OCI-LY7 (cell line): ENCODE results near the gene ZNF135. TPM values are rescaled to one million over a fixed set of nuclear protein-coding genes. Genes with fewer than 3 reads are reported as not detected.

Source experiments
- BruUV-seq: library from RNA; stranded (reverse); fragments of 400-500 nt; replicated peaks from 2 replicates; lab custom pipeline; 2021; lab: Mats Ljungman, UMichigan
- CTCF ChIA-PET: fragments of 300-600 bp; sonication (Branson Sonifier 250); formaldehyde crosslinking; loops from one replicate; lab custom pipeline; 2022; ENCODE audit warnings: antibody characterized with exemption; ENCODE audit not compliant: unreplicated experiment; lab: Charles Lee
- POLR2A ChIA-PET: fragments of 300-600 bp; sonication (Branson Sonifier 250); formaldehyde crosslinking; loops from one replicate; lab custom pipeline; 2022; ENCODE audit warnings: antibody characterized with exemption; lab: Charles Lee
- DNase-seq: peaks from one replicate; pipeline ENCODE4 v3.0.0-alpha.2; 2015; ENCODE audit warnings: low spot score
- H2AFZ ChIP-seq: fragments of 200-600 bp; sonication (generic), shearing (Covaris generic); 2 replicates; pipeline ENCODE4 v1.6.1; 2014; ENCODE audit warnings: mild to moderate bottlenecking, antibody characterized with exemption, low read length, moderate library complexity
- H3K27ac ChIP-seq: fragments of 200-600 bp; sonication (generic); 2 replicates; pipeline ENCODE4 v1.5.1; 2014; ENCODE audit warnings: mixed run types, low read depth, mild to moderate bottlenecking, moderate library complexity, low read length, inconsistent platforms; ENCODE audit not compliant: poor library complexity, severe bottlenecking
- H3K36me3 ChIP-seq: fragments of 200-600 bp; sonication (generic); 2 replicates; pipeline ENCODE4 v1.6.1; 2014; ENCODE audit warnings: mild to moderate bottlenecking, antibody characterized with exemption, low read length, moderate library complexity, mixed read lengths; ENCODE audit not compliant: insufficient read depth
- H3K4me1 ChIP-seq: fragments of 200-600 bp; sonication (generic); 2 replicates; pipeline ENCODE4 v1.5.1; 2014; ENCODE audit warnings: mild to moderate bottlenecking, low read length; ENCODE audit not compliant: insufficient read depth, poor library complexity, severe bottlenecking
- H3K4me2 ChIP-seq: fragments of 200-600 bp; sonication (generic); 2 replicates; pipeline ENCODE4 v1.6.1; 2014; ENCODE audit warnings: mild to moderate bottlenecking, low read length
- H3K4me3 ChIP-seq: fragments of 200-600 bp; sonication (generic); 2 replicates; pipeline ENCODE4 v1.5.1; 2014; ENCODE audit warnings: mild to moderate bottlenecking, low read depth, low read length; ENCODE audit not compliant: poor library complexity, severe bottlenecking
- H3K79me2 ChIP-seq: fragments of 200-600 bp; sonication (generic); 2 replicates; pipeline ENCODE4 v1.6.1; 2016; ENCODE audit warnings: low read depth, mild to moderate bottlenecking, low read length, moderate library complexity, mixed read lengths; ENCODE audit not compliant: insufficient read depth
- H3K9me2 ChIP-seq: fragments of 200-600 bp; sonication (generic); 2 replicates; pipeline ENCODE4 v1.6.1; 2016; ENCODE audit warnings: mild to moderate bottlenecking, low read length, mixed read lengths; ENCODE audit not compliant: insufficient read depth
- H3K9me3 ChIP-seq: fragments of 200-600 bp; sonication (generic); 2 replicates; pipeline ENCODE4 v1.6.1; 2014; ENCODE audit warnings: mild to moderate bottlenecking, mixed run types, low read length, mixed read lengths
- H4K20me1 ChIP-seq: fragments of 200-600 bp; sonication (generic); 2 replicates; pipeline ENCODE4 v1.6.1; 2014; ENCODE audit warnings: mild to moderate bottlenecking, antibody characterized with exemption, low read length, moderate library complexity, mixed read lengths; ENCODE audit not compliant: insufficient read depth
- EZH2phosphoT487 ChIP-seq: fragments of 200-600 bp; sonication (generic); IDR thresholded peaks from 2 replicates; pipeline ENCODE4 v1.6.1; 2018; ENCODE audit warnings: low read depth, borderline replicate concordance, mild to moderate bottlenecking, mixed run types, antibody characterized with exemption, low read length, moderate library complexity, mixed read lengths
- intact Hi-C: fragments of 100-400 bp; cut with micrococcal nuclease; formaldehyde crosslinking; loops from one replicate; pipeline ENCODE4 v1.10.0; 2022; ENCODE audit not compliant: unreplicated experiment
- total RNA-seq, 2 experiments: library from RNA; depleted of rRNA in 1 of 2; stranded (reverse); fragments of >200 nt in 1 of 2; shearing (Covaris generic) in 1 of 2; gene quantifications; 2 replicates each; pipeline ENCODE4 v1.2.3, GENCODE V29; 2014 to 2022
- TF ChIP-seq, protein P1 (sequence below): fragments of 200-600 bp; sonication (generic); conservative IDR thresholded peaks from 2 replicates; pipeline ENCODE4 v1.5.1; 2014; ENCODE audit warnings: mild to moderate bottlenecking, antibody characterized with exemption, low read length, moderate library complexity, mixed read lengths

The ZNF135 gene
- total RNA-seq, 2 experiments from 2014 or later: not detected

DNA sequence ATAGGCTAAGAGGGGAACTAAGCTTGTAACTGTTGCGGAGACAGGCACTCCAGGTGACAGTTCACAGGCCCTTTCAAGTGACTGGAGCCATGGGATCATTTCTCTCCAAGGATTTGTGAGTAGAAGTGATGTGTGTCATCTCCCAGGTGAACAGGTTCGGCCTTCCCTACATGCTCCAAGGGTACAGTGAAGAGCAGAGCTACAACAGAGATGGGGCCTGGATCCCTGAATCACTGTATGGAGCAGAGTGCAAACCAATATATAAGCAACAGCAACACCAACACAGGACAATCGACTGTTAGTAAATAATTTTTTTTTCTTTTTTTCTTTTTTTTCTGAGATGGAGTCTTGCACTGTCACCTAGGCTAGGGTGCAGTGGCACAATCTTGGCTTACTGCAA is 23.9 kb downstream of the ZNF135 start:
- Histone ChIP-seq H3K4me1 (no peaks in the 10 kb centered on the region), H3K36me3 (no peaks in the 10 kb centered on the region), H3K4me3 (no peak overlapping the region), H2AFZ (no peak overlapping the region), H3K4me2 (no peak overlapping the region), H3K27ac (no peak overlapping the region), H3K9me3 (peaks cover 7% of the 10 kb centered on the region; the same call in 1 of the 2 replicates), H3K9me2 (no peaks in the 10 kb centered on the region), H3K79me2 (no peaks in the 10 kb centered on the region), H4K20me1 (no peaks in the 10 kb centered on the region)
- ChIA-PET CTCF (no interaction called here), POLR2A (no interaction called here)
- no TSS peak for BruUV-seq
- TF ChIP-seq, protein P1, sequence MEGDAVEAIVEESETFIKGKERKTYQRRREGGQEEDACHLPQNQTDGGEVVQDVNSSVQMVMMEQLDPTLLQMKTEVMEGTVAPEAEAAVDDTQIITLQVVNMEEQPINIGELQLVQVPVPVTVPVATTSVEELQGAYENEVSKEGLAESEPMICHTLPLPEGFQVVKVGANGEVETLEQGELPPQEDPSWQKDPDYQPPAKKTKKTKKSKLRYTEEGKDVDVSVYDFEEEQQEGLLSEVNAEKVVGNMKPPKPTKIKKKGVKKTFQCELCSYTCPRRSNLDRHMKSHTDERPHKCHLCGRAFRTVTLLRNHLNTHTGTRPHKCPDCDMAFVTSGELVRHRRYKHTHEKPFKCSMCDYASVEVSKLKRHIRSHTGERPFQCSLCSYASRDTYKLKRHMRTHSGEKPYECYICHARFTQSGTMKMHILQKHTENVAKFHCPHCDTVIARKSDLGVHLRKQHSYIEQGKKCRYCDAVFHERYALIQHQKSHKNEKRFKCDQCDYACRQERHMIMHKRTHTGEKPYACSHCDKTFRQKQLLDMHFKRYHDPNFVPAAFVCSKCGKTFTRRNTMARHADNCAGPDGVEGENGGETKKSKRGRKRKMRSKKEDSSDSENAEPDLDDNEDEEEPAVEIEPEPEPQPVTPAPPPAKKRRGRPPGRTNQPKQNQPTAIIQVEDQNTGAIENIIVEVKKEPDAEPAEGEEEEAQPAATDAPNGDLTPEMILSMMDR: no peak
- no peak for TF ChIP-seq EZH2phosphoT487
- DNase-seq: no peak
- intact Hi-C loops: no loop called here

DNA sequence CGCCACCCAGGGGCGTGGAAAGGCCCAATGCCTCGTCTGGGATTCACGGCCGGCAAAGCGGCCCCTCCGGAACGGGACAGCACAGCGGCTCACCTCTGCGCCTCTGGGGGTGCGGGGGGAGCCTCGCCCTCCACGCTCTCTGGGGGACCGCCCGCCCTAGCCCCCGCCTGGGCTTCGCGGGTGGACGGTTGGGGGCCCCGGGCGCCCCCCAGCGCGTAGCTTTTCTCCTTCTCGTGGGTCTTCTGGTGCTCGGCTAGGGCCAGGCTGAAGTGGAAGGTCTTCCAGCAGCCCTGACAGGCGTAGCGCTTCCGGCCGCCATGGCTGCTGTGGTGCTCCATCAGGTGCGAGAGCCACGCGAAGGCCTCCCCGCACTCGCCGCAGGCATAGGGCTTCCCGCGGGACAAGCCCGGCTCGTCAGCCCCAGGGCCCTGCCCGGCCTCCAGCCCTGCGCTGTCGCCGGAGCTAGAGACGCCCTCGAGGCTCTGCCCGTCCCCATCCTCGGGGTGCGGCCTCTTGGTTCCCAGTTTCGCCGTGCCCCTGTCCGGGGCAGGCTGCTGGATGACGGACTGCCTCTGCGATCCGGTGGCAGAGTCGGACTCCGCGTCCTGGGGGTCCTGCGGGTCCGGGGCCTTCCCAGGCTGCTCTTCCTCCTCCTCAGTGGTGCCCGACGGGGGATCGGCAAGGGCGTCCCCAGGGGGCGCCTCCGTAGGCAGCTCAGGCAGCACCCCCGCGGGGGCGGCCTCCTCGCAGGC is 25.7 kb downstream of the ZNF135 start:
- DNase-seq: no peak
- CTCF ChIA-PET: no interaction called here
- Histone ChIP-seq H2AFZ (no peak overlapping the region), H3K9me3 (peaks cover 7% of the 10 kb centered on the region; the same call in 1 of the 2 replicates), H3K9me2 (no peaks in the 10 kb centered on the region), H3K4me3 (no peak overlapping the region), H3K36me3 (no peaks in the 10 kb centered on the region), H3K4me2 (no peak overlapping the region), H3K27ac (no peak overlapping the region), H3K4me1 (no peaks in the 10 kb centered on the region), H4K20me1 (no peaks in the 10 kb centered on the region), H3K79me2 (no peaks in the 10 kb centered on the region)
- POLR2A ChIA-PET: no interaction called here
- intact Hi-C loops: no loop called here
- TF ChIP-seq, protein P1: no peak
- TF ChIP-seq EZH2phosphoT487: no peak
- BruUV-seq: no TSS peak

DNA sequence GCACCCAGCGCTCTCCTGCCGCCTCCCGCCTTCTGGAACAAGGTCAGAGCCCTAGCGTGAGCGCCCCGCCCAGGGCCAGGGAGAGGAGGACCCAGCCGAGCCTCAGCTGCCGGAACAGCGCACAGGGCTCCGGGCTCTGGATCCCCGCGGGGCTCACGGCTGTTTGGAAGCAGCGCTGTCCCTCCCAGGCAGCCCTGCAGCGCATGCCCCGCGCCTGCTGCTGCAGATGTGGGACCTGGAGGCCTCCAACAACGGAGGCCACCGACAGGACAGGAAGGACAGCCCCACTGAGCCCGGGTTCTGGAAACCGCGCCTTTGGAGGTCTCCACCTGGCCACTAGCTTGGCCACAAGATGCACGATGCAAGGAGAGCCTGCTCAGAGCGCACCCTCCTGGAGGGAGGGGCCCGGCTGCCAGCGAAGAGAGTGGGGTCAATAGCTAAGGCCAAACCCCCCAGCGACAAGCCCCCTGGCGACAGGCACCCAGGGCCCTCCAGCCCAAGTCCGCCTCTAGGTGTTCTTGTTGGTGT is 26.3 kb downstream of the ZNF135 start:
- ChIA-PET POLR2A (no interaction called here), CTCF (no interaction called here)
- no peaks in the 10 kb centered on the region for H3K4me1 ChIP-seq
- no TSS peak for BruUV-seq
- TF ChIP-seq EZH2phosphoT487: no peak
- TF ChIP-seq, protein P1: no peak
- no peak overlapping the region for H3K4me3 ChIP-seq
- no peak for DNase-seq
- H3K79me2 ChIP-seq: no peaks in the 10 kb centered on the region
- H3K9me3 ChIP-seq: peaks cover 7% of the 10 kb centered on the region; the same call in 1 of the 2 replicates
- H4K20me1 ChIP-seq: no peaks in the 10 kb centered on the region
- no peak overlapping the region for H3K4me2 ChIP-seq
- H3K27ac ChIP-seq: no peak overlapping the region
- H3K36me3 ChIP-seq: no peaks in the 10 kb centered on the region
- intact Hi-C loops: no loop called here
- no peak overlapping the region for H2AFZ ChIP-seq
- no peaks in the 10 kb centered on the region for H3K9me2 ChIP-seq
